DND-41 (cell line): ENCODE results near the gene BAG1.

ENCODE experiments used
- EZH2 ChIP-seq: IDR thresholded peaks from 3 replicates; pipeline ENCODE4 v1.6.1; 2012; ENCODE audit warnings: borderline replicate concordance, low read depth, mild to moderate bottlenecking, moderate library complexity, low read length, inconsistent platforms; ENCODE audit not compliant: severe bottlenecking
- TF ChIP-seq, protein P1 (sequence below): IDR thresholded peaks from 2 replicates; pipeline ENCODE4 v1.5.1; 2012; ENCODE audit warnings: borderline replicate concordance, low read length, moderate library complexity, mild to moderate bottlenecking; ENCODE audit not compliant: poor library complexity, severe bottlenecking; ENCODE audit errors: extremely low read depth

DNA sequence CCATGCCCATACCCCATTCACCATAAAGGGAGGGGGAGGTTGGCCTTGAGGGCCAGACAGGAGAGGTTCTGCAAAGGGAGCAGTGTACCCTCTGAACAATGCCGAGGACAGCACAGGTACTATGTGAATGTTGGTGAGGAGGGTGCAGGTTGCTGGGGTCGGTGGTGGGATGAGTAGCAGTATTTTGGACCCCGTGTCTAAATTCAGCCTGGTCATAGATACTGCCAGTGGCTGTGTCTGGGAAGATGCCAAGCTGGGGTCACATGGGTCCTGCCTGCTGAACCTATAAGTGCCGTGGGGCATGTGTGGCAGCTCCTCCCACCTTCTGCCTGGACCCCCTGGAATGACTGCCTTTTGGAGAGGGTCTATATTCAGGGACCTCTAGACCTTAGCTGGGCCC, 35.9 kb downstream of the BAG1 start:
- TF ChIP-seq, protein P1, sequence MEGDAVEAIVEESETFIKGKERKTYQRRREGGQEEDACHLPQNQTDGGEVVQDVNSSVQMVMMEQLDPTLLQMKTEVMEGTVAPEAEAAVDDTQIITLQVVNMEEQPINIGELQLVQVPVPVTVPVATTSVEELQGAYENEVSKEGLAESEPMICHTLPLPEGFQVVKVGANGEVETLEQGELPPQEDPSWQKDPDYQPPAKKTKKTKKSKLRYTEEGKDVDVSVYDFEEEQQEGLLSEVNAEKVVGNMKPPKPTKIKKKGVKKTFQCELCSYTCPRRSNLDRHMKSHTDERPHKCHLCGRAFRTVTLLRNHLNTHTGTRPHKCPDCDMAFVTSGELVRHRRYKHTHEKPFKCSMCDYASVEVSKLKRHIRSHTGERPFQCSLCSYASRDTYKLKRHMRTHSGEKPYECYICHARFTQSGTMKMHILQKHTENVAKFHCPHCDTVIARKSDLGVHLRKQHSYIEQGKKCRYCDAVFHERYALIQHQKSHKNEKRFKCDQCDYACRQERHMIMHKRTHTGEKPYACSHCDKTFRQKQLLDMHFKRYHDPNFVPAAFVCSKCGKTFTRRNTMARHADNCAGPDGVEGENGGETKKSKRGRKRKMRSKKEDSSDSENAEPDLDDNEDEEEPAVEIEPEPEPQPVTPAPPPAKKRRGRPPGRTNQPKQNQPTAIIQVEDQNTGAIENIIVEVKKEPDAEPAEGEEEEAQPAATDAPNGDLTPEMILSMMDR: no peak
- no peak for TF ChIP-seq EZH2
